DND-41 (cell line): Measurements from ENCODE around the gene TMEM119.

Source experiments
- ATAC-seq: fragments of 200-7000 bp; cut with Tn5 transposase; 3 replicates; pipeline ENCODE4 v1.9.1; 2021; ENCODE audit warnings: low read depth; ENCODE audit not compliant: insufficient read depth
- DNase-seq: peaks from one replicate; pipeline ENCODE4 v3.0.0-alpha.2; 2020
- H2AFZ ChIP-seq: 2 replicates; pipeline ENCODE4 v1.6.0; 2012; ENCODE audit warnings: low read depth, low read length
- H3K27ac ChIP-seq: 2 replicates; pipeline ENCODE4 v1.5.1; 2012; ENCODE audit warnings: low read length, inconsistent platforms
- H3K27me3 ChIP-seq: fragments of 200-600 bp; sonication (generic); 2 replicates; pipeline ENCODE4 v1.6.0; 2012; ENCODE audit warnings: low read length, mild to moderate bottlenecking, inconsistent platforms; ENCODE audit not compliant: insufficient read depth, poor library complexity
- H3K36me3 ChIP-seq: 2 replicates; pipeline ENCODE4 v1.5.1; 2012; ENCODE audit warnings: low read length, inconsistent platforms; ENCODE audit not compliant: insufficient read depth
- H3K4me1 ChIP-seq: 2 replicates; pipeline ENCODE4 v1.5.1; 2012; ENCODE audit warnings: mild to moderate bottlenecking, low read length; ENCODE audit not compliant: insufficient read depth
- H3K4me2 ChIP-seq: 2 replicates; pipeline ENCODE4 v1.6.0; 2012; ENCODE audit warnings: mild to moderate bottlenecking, moderate library complexity, low read length, inconsistent platforms; ENCODE audit not compliant: insufficient read depth
- H3K4me3 ChIP-seq, 2 experiments: fragments of 200-600 bp in 1 of 2; shearing (Covaris generic) in 1 of 2; 2 replicates each; pipeline ENCODE4 v1.5.1; 2012 to 2016; ENCODE audit warnings: inconsistent platforms in 2 of 2, low read length in 2 of 2, mild to moderate bottlenecking in 2 of 2, low read depth in 1 of 2, moderate library complexity in 1 of 2
- H3K79me2 ChIP-seq: 2 replicates; pipeline ENCODE4 v1.6.0; 2012; ENCODE audit warnings: low read length, inconsistent platforms; ENCODE audit not compliant: insufficient read depth
- H3K9ac ChIP-seq: 2 replicates; pipeline ENCODE4 v1.6.0; 2012; ENCODE audit warnings: low read depth, mild to moderate bottlenecking, inconsistent platforms, low read length, moderate library complexity
- H3K9me3 ChIP-seq: 2 replicates; pipeline ENCODE4 v1.5.1; 2012; ENCODE audit warnings: low read length, moderate library complexity, mild to moderate bottlenecking, inconsistent platforms; ENCODE audit not compliant: insufficient read depth, severe bottlenecking
- H4K20me1 ChIP-seq: 2 replicates; pipeline ENCODE4 v1.6.0; 2012; ENCODE audit warnings: low read length; ENCODE audit not compliant: insufficient read depth
- CTCF ChIP-seq: IDR thresholded peaks from 2 replicates; pipeline ENCODE4 v1.5.1; 2012; ENCODE audit warnings: borderline replicate concordance, low read length, moderate library complexity, mild to moderate bottlenecking; ENCODE audit not compliant: poor library complexity, severe bottlenecking; ENCODE audit errors: extremely low read depth
- EZH2 ChIP-seq: IDR thresholded peaks from 3 replicates; pipeline ENCODE4 v1.6.1; 2012; ENCODE audit warnings: borderline replicate concordance, low read depth, mild to moderate bottlenecking, moderate library complexity, low read length, inconsistent platforms; ENCODE audit not compliant: severe bottlenecking

TMEM119 gene

GRCh38 chr12:108567406-108568337, 30.2 kb downstream of the TMEM119 start:
- TF ChIP-seq CTCF (no peak), EZH2 (no peak)
- ATAC-seq (no peak), DNase-seq (no peak)
- no peak overlapping the region for H3K4me3 ChIP-seq
- no peak overlapping the region for H3K9ac ChIP-seq
- no peak overlapping the region for H3K4me2 ChIP-seq
- no peaks in the 10 kb centered on the region for H4K20me1 ChIP-seq
- H3K27ac ChIP-seq: no peak overlapping the region
- no peaks in the 10 kb centered on the region for H3K27me3 ChIP-seq
- H3K36me3 ChIP-seq: peaks cover 50% of the 10 kb centered on the region
- H2AFZ ChIP-seq: no peak overlapping the region
- H3K79me2 ChIP-seq: peaks cover 15% of the 10 kb centered on the region
- H3K4me1 ChIP-seq: peaks cover 36% of the 10 kb centered on the region
- H3K9me3 ChIP-seq: no peaks in the 10 kb centered on the region

- no peak for DNase-seq
- H2AFZ ChIP-seq: no peak overlapping the region
- H4K20me1 ChIP-seq: no peaks in the 10 kb centered on the region
- H3K79me2 ChIP-seq: peaks cover 22% of the 10 kb centered on the region
- H3K4me1 ChIP-seq: peaks cover 40% of the 10 kb centered on the region
- H3K36me3 ChIP-seq: peaks cover 50% of the 10 kb centered on the region
- TF ChIP-seq EZH2: no peak
- no peak for TF ChIP-seq CTCF
- H3K9me3 ChIP-seq: no peaks in the 10 kb centered on the region
- peak overlapping the region; percentile 46; the same call in 1 of the 2 replicates for H3K27ac ChIP-seq
- no peaks in the 10 kb centered on the region for H3K27me3 ChIP-seq
- no peak overlapping the region for H3K4me3 ChIP-seq
- no peak overlapping the region for H3K9ac ChIP-seq
- ATAC-seq: no peak
- no peak overlapping the region for H3K4me2 ChIP-seq
Measured at GRCh38 chr12:108566452-108566851, 31.4 kb downstream of the TMEM119 start.

GRCh38 chr12:108565976-108566375, 31.9 kb downstream of the TMEM119 start:
- DNase-seq (peak; percentile 74), ATAC-seq (no peak; the same call in 2 of the 3 replicates)
- peaks cover 24% of the 10 kb centered on the region for H3K79me2 ChIP-seq
- H3K9me3 ChIP-seq: no peaks in the 10 kb centered on the region
- H3K27me3 ChIP-seq: no peaks in the 10 kb centered on the region
- no peak overlapping the region for H3K9ac ChIP-seq
- peaks cover 50% of the 10 kb centered on the region for H3K36me3 ChIP-seq
- no peaks in the 10 kb centered on the region for H4K20me1 ChIP-seq
- peaks cover 40% of the 10 kb centered on the region for H3K4me1 ChIP-seq
- peak overlapping the region; percentile 46; the same call in 1 of the 2 replicates for H3K27ac ChIP-seq
- no peak overlapping the region for H2AFZ ChIP-seq
- no peak overlapping the region for H3K4me3 ChIP-seq
- TF ChIP-seq EZH2 (no peak), CTCF (no peak)
- no peak overlapping the region for H3K4me2 ChIP-seq
